Calu3 (cell line): Measurements from ENCODE around the gene NELL2. TPM values are rescaled to one million over a fixed set of nuclear protein-coding genes. Genes with fewer than 3 reads are reported as not detected.
"Not testable (repeated sequence)": the region's sequence is repeated elsewhere in the genome, so short reads cannot be mapped to it uniquely, and the experiment has no call there.

Experiments used
- BruUV-seq: library from RNA; stranded (reverse); fragments of 400-500 nt; replicated peaks from 2 replicates; lab custom pipeline; 2021; lab: Mats Ljungman, UMichigan
- CTCF ChIA-PET: fragments of 300-600 bp; sonication (Branson Sonifier 250); formaldehyde crosslinking; loops from one replicate; lab custom pipeline; 2022; ENCODE audit warnings: antibody characterized with exemption; lab: Charles Lee
- DNase-seq: peaks from one replicate; pipeline ENCODE4 v3.0.0; 2022
- H3K27ac Mint-ChIP-seq: one replicate; pipeline ENCODE4 v1.8.0; 2022; ENCODE audit warnings: mixed read lengths; ENCODE audit not compliant: unreplicated experiment
- H3K27me3 Mint-ChIP-seq: one replicate; pipeline ENCODE4 v1.8.0; 2022; ENCODE audit warnings: mixed read lengths; ENCODE audit not compliant: unreplicated experiment
- H3K36me3 Mint-ChIP-seq: one replicate; pipeline ENCODE4 v1.8.0; 2022; ENCODE audit warnings: mild to moderate bottlenecking, moderate library complexity, mixed read lengths; ENCODE audit not compliant: insufficient read depth, unreplicated experiment
- H3K4me1 Mint-ChIP-seq: one replicate; pipeline ENCODE4 v1.8.0; 2022; ENCODE audit warnings: mild to moderate bottlenecking, low read depth, mixed read lengths; ENCODE audit not compliant: unreplicated experiment
- H3K4me3 Mint-ChIP-seq: one replicate; pipeline ENCODE4 v1.8.0; 2022; ENCODE audit warnings: mild to moderate bottlenecking, low read depth, moderate library complexity, mixed read lengths; ENCODE audit not compliant: unreplicated experiment
- H3K9me3 Mint-ChIP-seq: one replicate; pipeline ENCODE4 v1.8.0; 2022; ENCODE audit warnings: low read depth, mixed read lengths; ENCODE audit not compliant: unreplicated experiment
- intact Hi-C: fragments of 100-400 bp; cut with micrococcal nuclease; formaldehyde crosslinking; loops from one replicate; pipeline ENCODE4 v1.10.0; 2022; ENCODE audit not compliant: unreplicated experiment
- total RNA-seq: library from RNA; stranded (reverse); gene quantifications from 2 replicates; pipeline ENCODE4 v1.2.3, GENCODE V29; 2022
- TF ChIP-seq, protein P1 (sequence below): fragments of 200-600 bp; IDR thresholded peaks from one replicate; pipeline ENCODE4 v1.8.0; 2022; ENCODE audit warnings: antibody characterized with exemption; ENCODE audit not compliant: unreplicated experiment

The NELL2 gene
- total RNA-seq, 1 experiment from 2014 or later, result not detected

DNA sequence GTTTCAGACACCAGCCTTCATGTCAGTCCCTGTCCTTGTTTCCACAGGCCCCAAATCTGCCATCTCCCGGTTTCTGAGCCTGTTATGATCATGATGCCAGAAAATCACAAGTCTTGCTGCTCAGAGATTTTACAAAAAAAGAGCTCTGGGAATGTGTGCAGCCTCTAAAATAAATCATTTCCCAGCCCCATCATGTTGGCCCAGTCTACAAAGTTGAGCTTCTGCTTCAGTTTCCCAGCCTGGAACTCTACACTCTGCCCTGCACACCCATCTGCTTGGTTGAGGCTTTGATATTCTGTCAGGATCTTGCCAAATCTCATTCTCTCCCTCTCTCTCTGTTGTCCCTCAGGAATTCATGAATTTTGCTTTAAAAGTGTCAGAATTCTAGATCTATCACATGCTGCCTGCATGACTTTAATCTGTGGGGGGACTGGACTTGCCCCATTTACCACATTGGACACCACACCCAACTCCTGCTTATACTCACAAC is 45.5 kb downstream of the NELL2 start:
- no peaks in the 10 kb centered on the region for H3K36me3 Mint-ChIP-seq
- H3K9me3 Mint-ChIP-seq, result no peaks in the 10 kb centered on the region
- intact Hi-C loops, result no loop called here
- no peak overlapping the region for H3K27ac Mint-ChIP-seq
- TF ChIP-seq, protein P1, sequence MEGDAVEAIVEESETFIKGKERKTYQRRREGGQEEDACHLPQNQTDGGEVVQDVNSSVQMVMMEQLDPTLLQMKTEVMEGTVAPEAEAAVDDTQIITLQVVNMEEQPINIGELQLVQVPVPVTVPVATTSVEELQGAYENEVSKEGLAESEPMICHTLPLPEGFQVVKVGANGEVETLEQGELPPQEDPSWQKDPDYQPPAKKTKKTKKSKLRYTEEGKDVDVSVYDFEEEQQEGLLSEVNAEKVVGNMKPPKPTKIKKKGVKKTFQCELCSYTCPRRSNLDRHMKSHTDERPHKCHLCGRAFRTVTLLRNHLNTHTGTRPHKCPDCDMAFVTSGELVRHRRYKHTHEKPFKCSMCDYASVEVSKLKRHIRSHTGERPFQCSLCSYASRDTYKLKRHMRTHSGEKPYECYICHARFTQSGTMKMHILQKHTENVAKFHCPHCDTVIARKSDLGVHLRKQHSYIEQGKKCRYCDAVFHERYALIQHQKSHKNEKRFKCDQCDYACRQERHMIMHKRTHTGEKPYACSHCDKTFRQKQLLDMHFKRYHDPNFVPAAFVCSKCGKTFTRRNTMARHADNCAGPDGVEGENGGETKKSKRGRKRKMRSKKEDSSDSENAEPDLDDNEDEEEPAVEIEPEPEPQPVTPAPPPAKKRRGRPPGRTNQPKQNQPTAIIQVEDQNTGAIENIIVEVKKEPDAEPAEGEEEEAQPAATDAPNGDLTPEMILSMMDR, result no peak
- H3K4me3 Mint-ChIP-seq, result no peak overlapping the region
- no peaks in the 10 kb centered on the region for H3K4me1 Mint-ChIP-seq
- BruUV-seq, result no TSS peak
- CTCF ChIA-PET, result no interaction called here
- H3K27me3 Mint-ChIP-seq, result no peaks in the 10 kb centered on the region
- no peak for DNase-seq

DNA sequence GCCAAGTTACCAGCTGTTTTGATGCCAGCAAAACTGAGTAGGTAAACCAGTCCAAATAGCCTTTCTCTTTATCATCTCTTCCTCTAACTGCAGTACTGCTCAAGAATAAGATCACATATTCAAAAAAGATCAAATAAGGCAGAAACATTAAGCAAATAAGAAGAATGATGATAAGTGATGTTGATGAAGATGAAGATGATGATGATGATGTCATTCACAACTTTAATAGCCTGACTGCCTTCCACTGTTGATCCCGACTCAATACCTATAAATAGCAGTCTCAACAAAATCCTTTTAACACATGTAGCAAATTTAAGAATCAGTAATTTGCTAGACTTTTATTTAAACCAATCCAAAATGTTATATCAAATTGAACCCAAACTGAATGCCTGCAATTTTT is 47.1 kb downstream of the NELL2 start:
- CTCF ChIA-PET, result no interaction called here
- Mint-ChIP-seq H3K4me1 (no peaks in the 10 kb centered on the region), H3K9me3 (no peaks in the 10 kb centered on the region), H3K36me3 (no peaks in the 10 kb centered on the region), H3K27me3 (no peaks in the 10 kb centered on the region), H3K27ac (no peak overlapping the region), H3K4me3 (no peak overlapping the region)
- no TSS peak for BruUV-seq
- intact Hi-C loops, result no loop called here
- DNase-seq, result no peak
- TF ChIP-seq, protein P1, result no peak

DNA sequence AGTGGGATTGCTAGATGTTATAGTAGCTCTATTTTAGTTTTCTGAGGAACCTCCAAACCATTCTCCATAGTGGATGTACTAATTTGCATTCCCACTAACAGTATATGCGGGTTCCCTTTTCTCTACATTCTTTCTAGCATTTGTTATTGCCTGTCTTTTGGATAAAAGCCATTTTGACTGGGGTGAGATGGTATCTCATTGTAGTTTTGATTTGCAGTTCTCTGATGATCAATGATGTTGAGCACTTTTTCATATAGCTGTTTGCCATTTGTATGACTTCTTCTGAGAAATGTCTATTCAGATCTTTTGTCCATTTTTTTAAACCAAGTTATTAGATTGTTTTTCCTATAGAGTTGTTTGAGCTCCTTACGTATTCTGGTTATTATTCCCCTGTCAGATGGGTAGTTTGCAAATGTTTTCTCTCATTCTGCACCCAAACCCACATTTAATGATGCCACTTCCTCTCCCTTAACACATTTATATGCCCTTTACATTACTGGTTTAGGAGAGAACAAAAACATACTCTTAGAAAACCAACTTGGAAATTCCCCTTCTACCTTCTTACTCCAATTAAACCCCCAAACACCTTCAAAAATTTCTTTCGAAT is 48.2 kb downstream of the NELL2 start:
- Mint-ChIP-seq H3K36me3 (no peaks in the 10 kb centered on the region), H3K27ac (no peak overlapping the region), H3K4me1 (no peaks in the 10 kb centered on the region), H3K9me3 (peaks cover 2% of the 10 kb centered on the region), H3K27me3 (no peaks in the 10 kb centered on the region), H3K4me3 (no peak overlapping the region)
- intact Hi-C loops, result no loop called here
- BruUV-seq, result no TSS peak
- TF ChIP-seq, protein P1, result no peak
- CTCF ChIA-PET, result no interaction called here
- DNase-seq, result no peak

GRCh38 chr12:44821702-44822101 is 54.4 kb downstream of the NELL2 start:
- H3K9me3 Mint-ChIP-seq, H3K36me3 Mint-ChIP-seq, BruUV-seq, H3K4me3 Mint-ChIP-seq, H3K27ac Mint-ChIP-seq, DNase-seq, CTCF ChIA-PET, H3K27me3 Mint-ChIP-seq, intact Hi-C loops, H3K4me1 Mint-ChIP-seq: not testable (repeated sequence)

DNA sequence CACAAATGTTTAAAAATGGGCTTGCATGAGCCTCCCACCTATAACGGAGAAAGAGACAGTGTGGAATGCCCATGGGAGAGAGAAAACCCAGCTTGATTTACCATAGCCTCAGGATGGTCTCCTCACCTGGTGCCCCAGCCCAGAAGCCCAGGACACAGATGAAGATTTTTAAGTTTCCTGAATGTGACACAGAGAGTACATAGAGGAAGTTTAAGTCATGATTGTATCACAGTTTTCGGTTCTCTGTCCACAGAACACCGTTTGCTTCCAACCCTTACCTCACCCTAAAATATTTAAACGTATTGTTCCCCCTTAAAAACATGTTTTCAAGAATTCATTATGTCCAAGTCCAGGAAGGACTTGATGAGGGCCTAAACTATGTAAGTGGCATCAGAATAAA is 56.2 kb downstream of the NELL2 start:
- DNase-seq, result no peak
- intact Hi-C loops, result no loop called here
- H3K4me1 Mint-ChIP-seq, result peaks cover 10% of the 10 kb centered on the region
- H3K36me3 Mint-ChIP-seq, result no peaks in the 10 kb centered on the region
- H3K4me3 Mint-ChIP-seq, result no peak overlapping the region
- peaks cover 2% of the 10 kb centered on the region for H3K9me3 Mint-ChIP-seq
- H3K27me3 Mint-ChIP-seq, result no peaks in the 10 kb centered on the region
- BruUV-seq, result no TSS peak
- H3K27ac Mint-ChIP-seq, result no peak overlapping the region
- CTCF ChIA-PET, result no interaction called here
- TF ChIP-seq, protein P1, result no peak
